WTC11 (cell line): Measurements from ENCODE around the gene ATN1. TPM values are rescaled to one million over a fixed set of nuclear protein-coding genes. Genes with fewer than 3 reads are reported as not detected.

Experiments
- ATF1 ChIP-seq: sonication (generic); formaldehyde crosslinking; IDR thresholded peaks from 2 replicates; pipeline ENCODE4 v1.8.1; 2023; ENCODE audit warnings: mild to moderate bottlenecking, moderate library complexity, missing genetic modification reagents
- CBFB ChIP-seq: sonication (generic); formaldehyde crosslinking; IDR thresholded peaks from 2 replicates; pipeline ENCODE4 v1.8.1; 2022; ENCODE audit warnings: mild to moderate bottlenecking, low read depth, missing genetic modification reagents
- JUN ChIP-seq: sonication (generic); formaldehyde crosslinking; IDR thresholded peaks from 2 replicates; pipeline ENCODE4 v1.8.0; 2023; ENCODE audit warnings: mild to moderate bottlenecking, missing genetic modification reagents
- NR2C2 ChIP-seq: sonication (generic); formaldehyde crosslinking; IDR thresholded peaks from 2 replicates; pipeline ENCODE4 v1.8.0; 2022; ENCODE audit warnings: mild to moderate bottlenecking, missing genetic modification reagents
- NR3C1 ChIP-seq: sonication (generic); formaldehyde crosslinking; conservative IDR thresholded peaks from 2 replicates; pipeline ENCODE4 v1.8.1; 2023; ENCODE audit warnings: low read depth, mild to moderate bottlenecking, missing genetic modification reagents
- RELA ChIP-seq: sonication (generic); formaldehyde crosslinking; IDR thresholded peaks from 2 replicates; pipeline ENCODE4 v1.8.1; 2022; ENCODE audit warnings: missing genetic modification reagents, mild to moderate bottlenecking, borderline replicate concordance
- SP1 ChIP-seq: sonication (generic); formaldehyde crosslinking; conservative IDR thresholded peaks from 2 replicates; pipeline ENCODE4 v1.8.1; 2022; ENCODE audit warnings: missing genetic modification reagents
- TEAD4 ChIP-seq: sonication (generic); formaldehyde crosslinking; IDR thresholded peaks from 2 replicates; pipeline ENCODE4 v1.8.0; 2022; ENCODE audit warnings: mild to moderate bottlenecking, missing genetic modification reagents
- ZNF317 ChIP-seq: sonication (generic); formaldehyde crosslinking; IDR thresholded peaks from 2 replicates; pipeline ENCODE4 v1.8.1; 2023; ENCODE audit warnings: low read depth, mild to moderate bottlenecking, moderate library complexity, missing genetic modification reagents, borderline replicate concordance
- ZNF416 ChIP-seq: fragments of 250-450 bp; sonication (Bioruptor Pico); IDR thresholded peaks from 2 replicates; pipeline ENCODE4 v1.9.0; 2021; ENCODE audit warnings: mild to moderate bottlenecking, inconsistent platforms
- total RNA-seq: library from RNA; stranded (reverse); gene quantifications from 3 replicates; pipeline ENCODE4 v1.2.3, GENCODE V29; 2021
- TF ChIP-seq, protein P1 (sequence below): fragments of 250-450 bp; sonication (Bioruptor Pico); IDR thresholded peaks from 2 replicates; pipeline ENCODE4 v1.8.0; 2021; ENCODE audit warnings: mild to moderate bottlenecking
- TF ChIP-seq, protein P2 (sequence below): sonication (generic); formaldehyde crosslinking; IDR thresholded peaks from 2 replicates; pipeline ENCODE4 v1.8.1; 2023; ENCODE audit warnings: mild to moderate bottlenecking, missing genetic modification reagents, moderate library complexity
- TF ChIP-seq, protein P3 (sequence below): sonication (generic); formaldehyde crosslinking; IDR thresholded peaks from 2 replicates; pipeline ENCODE4 v1.8.1; 2022; ENCODE audit warnings: mild to moderate bottlenecking, missing genetic modification reagents, moderate library complexity, borderline replicate concordance
- TF ChIP-seq, protein P4 (sequence below): sonication (generic); formaldehyde crosslinking; IDR thresholded peaks from 2 replicates; pipeline ENCODE4 v1.8.1; 2023; ENCODE audit warnings: mild to moderate bottlenecking, missing genetic modification reagents
- TF ChIP-seq, protein P5 (sequence below): sonication (generic); formaldehyde crosslinking; IDR thresholded peaks from 2 replicates; pipeline ENCODE4 v1.8.0; 2022; ENCODE audit warnings: mild to moderate bottlenecking, missing genetic modification reagents
- TF ChIP-seq, protein P6 (sequence below): sonication (generic); formaldehyde crosslinking; conservative IDR thresholded peaks from 2 replicates; pipeline ENCODE4 v1.8.1; 2022; ENCODE audit warnings: mild to moderate bottlenecking, missing genetic modification reagents
- TF ChIP-seq, protein P7 (sequence below): fragments of 250-450 bp; sonication (Bioruptor Pico); conservative IDR thresholded peaks from 2 replicates; pipeline ENCODE4 v1.9.0; 2021; ENCODE audit warnings: mild to moderate bottlenecking
- TF ChIP-seq, protein P8 (sequence below): sonication (generic); formaldehyde crosslinking; IDR thresholded peaks from 2 replicates; pipeline ENCODE4 v1.8.0; 2023; ENCODE audit warnings: missing genetic modification reagents, mild to moderate bottlenecking, borderline replicate concordance
- TF ChIP-seq, protein P9 (sequence below): sonication (generic); formaldehyde crosslinking; IDR thresholded peaks from 2 replicates; pipeline ENCODE4 v1.8.0; 2022; ENCODE audit warnings: missing genetic modification reagents
- TF ChIP-seq, protein P10 (sequence below): sonication (generic); formaldehyde crosslinking; IDR thresholded peaks from 2 replicates; pipeline ENCODE4 v1.8.0; 2022; ENCODE audit warnings: mild to moderate bottlenecking, missing genetic modification reagents

ATN1 gene
- total RNA-seq, 1 experiment from 2014 or later = 87.1 TPM

DNA sequence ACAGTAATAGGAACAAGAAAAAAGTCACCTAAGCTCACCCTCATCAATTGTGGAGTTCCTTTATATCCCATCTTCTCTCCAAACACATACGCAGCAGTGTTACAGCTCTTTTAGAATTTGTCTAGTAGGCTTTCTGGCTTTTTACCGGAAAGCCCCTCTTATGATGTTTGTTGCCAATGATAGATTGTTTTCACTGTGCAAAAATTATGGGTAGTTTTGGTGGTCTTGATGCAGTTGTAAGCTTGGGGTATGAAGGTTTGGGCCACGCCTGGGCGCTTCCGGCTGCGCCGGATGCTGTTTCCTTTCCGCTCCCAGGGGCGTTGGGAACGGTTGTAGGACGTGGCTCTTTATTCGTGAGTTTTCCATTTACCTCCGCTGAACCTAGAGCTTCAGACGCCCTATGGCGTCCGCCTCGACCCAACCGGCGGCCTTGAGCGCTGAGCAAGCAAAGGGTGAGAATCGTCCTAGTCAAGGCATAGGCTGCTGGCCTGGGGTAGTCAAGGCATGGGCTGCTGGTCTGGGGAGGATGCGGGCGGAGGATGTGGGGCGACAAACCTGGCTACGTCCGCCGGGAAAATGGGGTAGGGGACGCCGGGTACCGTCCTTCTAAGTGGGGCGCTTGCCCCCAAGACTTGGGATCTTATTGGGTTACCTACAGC, 16.1 kb downstream of the ATN1 start, which contains the start of the genes C12orf57 and RNU7-1 (continued):
- TF ChIP-seq, protein P1, sequence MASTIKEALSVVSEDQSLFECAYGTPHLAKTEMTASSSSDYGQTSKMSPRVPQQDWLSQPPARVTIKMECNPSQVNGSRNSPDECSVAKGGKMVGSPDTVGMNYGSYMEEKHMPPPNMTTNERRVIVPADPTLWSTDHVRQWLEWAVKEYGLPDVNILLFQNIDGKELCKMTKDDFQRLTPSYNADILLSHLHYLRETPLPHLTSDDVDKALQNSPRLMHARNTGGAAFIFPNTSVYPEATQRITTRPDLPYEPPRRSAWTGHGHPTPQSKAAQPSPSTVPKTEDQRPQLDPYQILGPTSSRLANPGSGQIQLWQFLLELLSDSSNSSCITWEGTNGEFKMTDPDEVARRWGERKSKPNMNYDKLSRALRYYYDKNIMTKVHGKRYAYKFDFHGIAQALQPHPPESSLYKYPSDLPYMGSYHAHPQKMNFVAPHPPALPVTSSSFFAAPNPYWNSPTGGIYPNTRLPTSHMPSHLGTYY (CRISPR knock-in tag) = peak; percentile 99
- TF ChIP-seq, protein P2, sequence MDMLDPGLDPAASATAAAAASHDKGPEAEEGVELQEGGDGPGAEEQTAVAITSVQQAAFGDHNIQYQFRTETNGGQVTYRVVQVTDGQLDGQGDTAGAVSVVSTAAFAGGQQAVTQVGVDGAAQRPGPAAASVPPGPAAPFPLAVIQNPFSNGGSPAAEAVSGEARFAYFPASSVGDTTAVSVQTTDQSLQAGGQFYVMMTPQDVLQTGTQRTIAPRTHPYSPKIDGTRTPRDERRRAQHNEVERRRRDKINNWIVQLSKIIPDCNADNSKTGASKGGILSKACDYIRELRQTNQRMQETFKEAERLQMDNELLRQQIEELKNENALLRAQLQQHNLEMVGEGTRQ (CRISPR knock-in tag) = no peak; the same call in 1 of the 2 replicates
- TF ChIP-seq, protein P3, sequence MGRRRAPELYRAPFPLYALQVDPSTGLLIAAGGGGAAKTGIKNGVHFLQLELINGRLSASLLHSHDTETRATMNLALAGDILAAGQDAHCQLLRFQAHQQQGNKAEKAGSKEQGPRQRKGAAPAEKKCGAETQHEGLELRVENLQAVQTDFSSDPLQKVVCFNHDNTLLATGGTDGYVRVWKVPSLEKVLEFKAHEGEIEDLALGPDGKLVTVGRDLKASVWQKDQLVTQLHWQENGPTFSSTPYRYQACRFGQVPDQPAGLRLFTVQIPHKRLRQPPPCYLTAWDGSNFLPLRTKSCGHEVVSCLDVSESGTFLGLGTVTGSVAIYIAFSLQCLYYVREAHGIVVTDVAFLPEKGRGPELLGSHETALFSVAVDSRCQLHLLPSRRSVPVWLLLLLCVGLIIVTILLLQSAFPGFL = peak; percentile 91; the same call in 1 of the 2 replicates
- TF ChIP-seq, protein P4, sequence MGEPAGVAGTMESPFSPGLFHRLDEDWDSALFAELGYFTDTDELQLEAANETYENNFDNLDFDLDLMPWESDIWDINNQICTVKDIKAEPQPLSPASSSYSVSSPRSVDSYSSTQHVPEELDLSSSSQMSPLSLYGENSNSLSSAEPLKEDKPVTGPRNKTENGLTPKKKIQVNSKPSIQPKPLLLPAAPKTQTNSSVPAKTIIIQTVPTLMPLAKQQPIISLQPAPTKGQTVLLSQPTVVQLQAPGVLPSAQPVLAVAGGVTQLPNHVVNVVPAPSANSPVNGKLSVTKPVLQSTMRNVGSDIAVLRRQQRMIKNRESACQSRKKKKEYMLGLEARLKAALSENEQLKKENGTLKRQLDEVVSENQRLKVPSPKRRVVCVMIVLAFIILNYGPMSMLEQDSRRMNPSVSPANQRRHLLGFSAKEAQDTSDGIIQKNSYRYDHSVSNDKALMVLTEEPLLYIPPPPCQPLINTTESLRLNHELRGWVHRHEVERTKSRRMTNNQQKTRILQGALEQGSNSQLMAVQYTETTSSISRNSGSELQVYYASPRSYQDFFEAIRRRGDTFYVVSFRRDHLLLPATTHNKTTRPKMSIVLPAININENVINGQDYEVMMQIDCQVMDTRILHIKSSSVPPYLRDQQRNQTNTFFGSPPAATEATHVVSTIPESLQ = no peak
- TF ChIP-seq TEAD4 (no peak; the same call in 1 of the 2 replicates), SP1 (CRISPR knock-in tag) (peak; percentile 76), ZNF416 (peak; percentile 99), ATF1 (CRISPR knock-in tag) (no peak; the same call in 1 of the 2 replicates), ZNF317 (0 out of 2 replicates have a peak, but pooled peaks have one; percentile 24), JUN (CRISPR knock-in tag) (peak; percentile 90), RELA (CRISPR knock-in tag) (no peak), NR2C2 (no peak; the same call in 1 of the 2 replicates), NR3C1 (CRISPR knock-in tag) (no peak), CBFB (peak; percentile 85; the same call in 1 of the 2 replicates)
- TF ChIP-seq, protein P5, sequence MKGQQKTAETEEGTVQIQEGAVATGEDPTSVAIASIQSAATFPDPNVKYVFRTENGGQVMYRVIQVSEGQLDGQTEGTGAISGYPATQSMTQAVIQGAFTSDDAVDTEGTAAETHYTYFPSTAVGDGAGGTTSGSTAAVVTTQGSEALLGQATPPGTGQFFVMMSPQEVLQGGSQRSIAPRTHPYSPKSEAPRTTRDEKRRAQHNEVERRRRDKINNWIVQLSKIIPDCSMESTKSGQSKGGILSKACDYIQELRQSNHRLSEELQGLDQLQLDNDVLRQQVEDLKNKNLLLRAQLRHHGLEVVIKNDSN (CRISPR knock-in tag) = peak; percentile 56; the same call in 1 of the 2 replicates
- TF ChIP-seq, protein P6, sequence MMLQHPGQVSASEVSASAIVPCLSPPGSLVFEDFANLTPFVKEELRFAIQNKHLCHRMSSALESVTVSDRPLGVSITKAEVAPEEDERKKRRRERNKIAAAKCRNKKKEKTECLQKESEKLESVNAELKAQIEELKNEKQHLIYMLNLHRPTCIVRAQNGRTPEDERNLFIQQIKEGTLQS = no peak
- TF ChIP-seq, protein P7, sequence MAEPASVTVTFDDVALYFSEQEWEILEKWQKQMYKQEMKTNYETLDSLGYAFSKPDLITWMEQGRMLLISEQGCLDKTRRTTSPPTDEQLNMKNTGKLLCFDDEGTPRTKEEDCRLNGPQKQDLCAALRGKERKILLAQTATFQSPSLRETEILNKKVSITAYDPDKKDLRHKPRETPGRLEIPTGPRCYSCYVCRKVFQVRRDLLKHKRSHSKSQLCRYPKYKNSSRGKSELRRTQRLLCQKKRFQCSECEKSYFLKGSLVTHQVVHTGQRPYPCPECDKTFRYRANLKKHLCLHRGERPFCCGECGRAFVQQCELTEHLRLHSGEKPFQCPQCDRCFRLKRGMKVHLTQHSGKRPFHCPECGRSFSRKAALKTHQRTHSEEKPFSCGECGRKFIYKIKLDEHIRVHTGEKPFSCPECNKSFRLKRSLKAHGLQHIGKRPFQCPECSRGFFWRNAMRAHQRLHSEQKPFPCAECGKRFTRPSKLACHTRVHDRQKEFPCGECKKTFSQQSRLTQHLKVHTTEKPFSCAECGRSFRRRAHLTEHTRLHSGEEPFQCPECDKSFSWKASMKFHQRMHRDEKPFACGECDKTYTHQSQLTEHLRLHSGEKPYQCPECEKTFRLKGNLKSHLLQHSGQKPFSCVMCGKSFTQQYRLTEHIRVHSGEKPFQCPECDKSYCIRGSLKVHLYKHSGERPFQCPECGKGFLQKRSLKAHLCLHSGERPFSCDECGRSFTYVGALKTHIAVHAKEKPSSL (CRISPR knock-in tag) = peak; percentile 100
- TF ChIP-seq, protein P8, sequence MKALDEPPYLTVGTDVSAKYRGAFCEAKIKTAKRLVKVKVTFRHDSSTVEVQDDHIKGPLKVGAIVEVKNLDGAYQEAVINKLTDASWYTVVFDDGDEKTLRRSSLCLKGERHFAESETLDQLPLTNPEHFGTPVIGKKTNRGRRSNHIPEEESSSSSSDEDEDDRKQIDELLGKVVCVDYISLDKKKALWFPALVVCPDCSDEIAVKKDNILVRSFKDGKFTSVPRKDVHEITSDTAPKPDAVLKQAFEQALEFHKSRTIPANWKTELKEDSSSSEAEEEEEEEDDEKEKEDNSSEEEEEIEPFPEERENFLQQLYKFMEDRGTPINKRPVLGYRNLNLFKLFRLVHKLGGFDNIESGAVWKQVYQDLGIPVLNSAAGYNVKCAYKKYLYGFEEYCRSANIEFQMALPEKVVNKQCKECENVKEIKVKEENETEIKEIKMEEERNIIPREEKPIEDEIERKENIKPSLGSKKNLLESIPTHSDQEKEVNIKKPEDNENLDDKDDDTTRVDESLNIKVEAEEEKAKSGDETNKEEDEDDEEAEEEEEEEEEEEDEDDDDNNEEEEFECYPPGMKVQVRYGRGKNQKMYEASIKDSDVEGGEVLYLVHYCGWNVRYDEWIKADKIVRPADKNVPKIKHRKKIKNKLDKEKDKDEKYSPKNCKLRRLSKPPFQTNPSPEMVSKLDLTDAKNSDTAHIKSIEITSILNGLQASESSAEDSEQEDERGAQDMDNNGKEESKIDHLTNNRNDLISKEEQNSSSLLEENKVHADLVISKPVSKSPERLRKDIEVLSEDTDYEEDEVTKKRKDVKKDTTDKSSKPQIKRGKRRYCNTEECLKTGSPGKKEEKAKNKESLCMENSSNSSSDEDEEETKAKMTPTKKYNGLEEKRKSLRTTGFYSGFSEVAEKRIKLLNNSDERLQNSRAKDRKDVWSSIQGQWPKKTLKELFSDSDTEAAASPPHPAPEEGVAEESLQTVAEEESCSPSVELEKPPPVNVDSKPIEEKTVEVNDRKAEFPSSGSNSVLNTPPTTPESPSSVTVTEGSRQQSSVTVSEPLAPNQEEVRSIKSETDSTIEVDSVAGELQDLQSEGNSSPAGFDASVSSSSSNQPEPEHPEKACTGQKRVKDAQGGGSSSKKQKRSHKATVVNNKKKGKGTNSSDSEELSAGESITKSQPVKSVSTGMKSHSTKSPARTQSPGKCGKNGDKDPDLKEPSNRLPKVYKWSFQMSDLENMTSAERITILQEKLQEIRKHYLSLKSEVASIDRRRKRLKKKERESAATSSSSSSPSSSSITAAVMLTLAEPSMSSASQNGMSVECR (CRISPR knock-in tag) = peak; percentile 88
- TF ChIP-seq, protein P9, sequence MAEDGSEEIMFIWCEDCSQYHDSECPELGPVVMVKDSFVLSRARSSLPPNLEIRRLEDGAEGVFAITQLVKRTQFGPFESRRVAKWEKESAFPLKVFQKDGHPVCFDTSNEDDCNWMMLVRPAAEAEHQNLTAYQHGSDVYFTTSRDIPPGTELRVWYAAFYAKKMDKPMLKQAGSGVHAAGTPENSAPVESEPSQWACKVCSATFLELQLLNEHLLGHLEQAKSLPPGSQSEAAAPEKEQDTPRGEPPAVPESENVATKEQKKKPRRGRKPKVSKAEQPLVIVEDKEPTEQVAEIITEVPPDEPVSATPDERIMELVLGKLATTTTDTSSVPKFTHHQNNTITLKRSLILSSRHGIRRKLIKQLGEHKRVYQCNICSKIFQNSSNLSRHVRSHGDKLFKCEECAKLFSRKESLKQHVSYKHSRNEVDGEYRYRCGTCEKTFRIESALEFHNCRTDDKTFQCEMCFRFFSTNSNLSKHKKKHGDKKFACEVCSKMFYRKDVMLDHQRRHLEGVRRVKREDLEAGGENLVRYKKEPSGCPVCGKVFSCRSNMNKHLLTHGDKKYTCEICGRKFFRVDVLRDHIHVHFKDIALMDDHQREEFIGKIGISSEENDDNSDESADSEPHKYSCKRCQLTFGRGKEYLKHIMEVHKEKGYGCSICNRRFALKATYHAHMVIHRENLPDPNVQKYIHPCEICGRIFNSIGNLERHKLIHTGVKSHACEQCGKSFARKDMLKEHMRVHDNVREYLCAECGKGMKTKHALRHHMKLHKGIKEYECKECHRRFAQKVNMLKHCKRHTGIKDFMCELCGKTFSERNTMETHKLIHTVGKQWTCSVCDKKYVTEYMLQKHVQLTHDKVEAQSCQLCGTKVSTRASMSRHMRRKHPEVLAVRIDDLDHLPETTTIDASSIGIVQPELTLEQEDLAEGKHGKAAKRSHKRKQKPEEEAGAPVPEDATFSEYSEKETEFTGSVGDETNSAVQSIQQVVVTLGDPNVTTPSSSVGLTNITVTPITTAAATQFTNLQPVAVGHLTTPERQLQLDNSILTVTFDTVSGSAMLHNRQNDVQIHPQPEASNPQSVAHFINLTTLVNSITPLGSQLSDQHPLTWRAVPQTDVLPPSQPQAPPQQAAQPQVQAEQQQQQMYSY = peak; percentile 52; the same call in 1 of the 2 replicates
- TF ChIP-seq, protein P10, sequence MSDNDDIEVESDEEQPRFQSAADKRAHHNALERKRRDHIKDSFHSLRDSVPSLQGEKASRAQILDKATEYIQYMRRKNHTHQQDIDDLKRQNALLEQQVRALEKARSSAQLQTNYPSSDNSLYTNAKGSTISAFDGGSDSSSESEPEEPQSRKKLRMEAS (CRISPR knock-in tag) = peak; percentile 77
